Breast epithelium (tissue), 3 donors: Measurements from ENCODE around the gene CLEC3A.

Source experiments
- POLR2A ChIP-seq: fragments of 450-650 bp; IDR thresholded peaks from one replicate; pipeline ENCODE4 v1.6.1; 2016; ENCODE audit warnings: antibody characterized with exemption, mild to moderate bottlenecking, moderate library complexity
- TF ChIP-seq, protein P1 (sequence below), 3 donors: fragments of 450-650 bp; IDR thresholded peaks; one replicate each; pipeline ENCODE4 v1.5.1; 2016 to 2017; ENCODE audit warnings: antibody characterized with exemption in 3 of 3, mild to moderate bottlenecking in 3 of 3, moderate library complexity in 3 of 3

DNA sequence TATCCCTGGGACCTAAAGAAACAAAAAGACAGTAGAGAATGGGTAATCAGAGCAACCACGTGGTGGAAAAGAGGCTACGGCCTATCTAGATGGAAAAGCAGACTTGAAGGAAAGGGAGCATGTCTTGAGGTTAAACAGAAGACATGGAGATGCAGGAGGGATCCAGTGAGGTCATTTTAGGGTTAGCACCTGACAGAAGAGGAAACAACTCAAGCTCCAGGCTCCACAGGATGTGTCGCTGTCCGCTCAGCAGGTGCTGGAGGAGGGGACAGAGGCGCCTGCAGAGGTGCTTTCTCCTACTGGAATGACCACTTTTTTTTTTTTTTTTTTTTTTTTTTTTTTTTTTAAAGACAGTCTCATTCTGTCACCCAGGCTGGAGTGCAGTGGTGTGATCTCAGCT is 47.5 kb upstream of the CLEC3A start:
- TF ChIP-seq, protein P1, sequence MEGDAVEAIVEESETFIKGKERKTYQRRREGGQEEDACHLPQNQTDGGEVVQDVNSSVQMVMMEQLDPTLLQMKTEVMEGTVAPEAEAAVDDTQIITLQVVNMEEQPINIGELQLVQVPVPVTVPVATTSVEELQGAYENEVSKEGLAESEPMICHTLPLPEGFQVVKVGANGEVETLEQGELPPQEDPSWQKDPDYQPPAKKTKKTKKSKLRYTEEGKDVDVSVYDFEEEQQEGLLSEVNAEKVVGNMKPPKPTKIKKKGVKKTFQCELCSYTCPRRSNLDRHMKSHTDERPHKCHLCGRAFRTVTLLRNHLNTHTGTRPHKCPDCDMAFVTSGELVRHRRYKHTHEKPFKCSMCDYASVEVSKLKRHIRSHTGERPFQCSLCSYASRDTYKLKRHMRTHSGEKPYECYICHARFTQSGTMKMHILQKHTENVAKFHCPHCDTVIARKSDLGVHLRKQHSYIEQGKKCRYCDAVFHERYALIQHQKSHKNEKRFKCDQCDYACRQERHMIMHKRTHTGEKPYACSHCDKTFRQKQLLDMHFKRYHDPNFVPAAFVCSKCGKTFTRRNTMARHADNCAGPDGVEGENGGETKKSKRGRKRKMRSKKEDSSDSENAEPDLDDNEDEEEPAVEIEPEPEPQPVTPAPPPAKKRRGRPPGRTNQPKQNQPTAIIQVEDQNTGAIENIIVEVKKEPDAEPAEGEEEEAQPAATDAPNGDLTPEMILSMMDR (IDR thresholded peaks at IDR 0.05) = no peak
- TF ChIP-seq POLR2A = no peak
